Mesenchymal stem cell (in vitro differentiated cells and primary cell): Measurements from ENCODE around the gene CWC15.
A peak's percentile ranks its signal among the peaks of the same experiment; 100 is the strongest.
"Not testable (repeated sequence)": the region's sequence is repeated elsewhere in the genome, so short reads cannot be mapped to it uniquely, and the experiment has no call there.

Experiments
- DNase-seq: peaks from one replicate; pipeline ENCODE4 v3.0.0-alpha.2; 2013
- H2AFZ ChIP-seq: one replicate; pipeline ENCODE4 v1.6.1; 2013; ENCODE audit warnings: low read depth, mild to moderate bottlenecking, control low read depth, inconsistent platforms, low read length, moderate library complexity
- H2AK5ac ChIP-seq: 2 replicates; pipeline ENCODE4 v1.6.1; 2013; ENCODE audit warnings: low read length, moderate library complexity, mild to moderate bottlenecking, inconsistent platforms; ENCODE audit not compliant: severe bottlenecking
- H2BK120ac ChIP-seq: one replicate; pipeline ENCODE4 v1.6.1; 2013; ENCODE audit warnings: low read depth, mild to moderate bottlenecking, inconsistent platforms, low read length, moderate library complexity
- H2BK12ac ChIP-seq, 2 experiments: one replicate each; pipeline ENCODE4 v1.6.1; 2013; ENCODE audit warnings: inconsistent platforms in 2 of 2, low read length in 2 of 2, mild to moderate bottlenecking in 2 of 2, moderate library complexity in 2 of 2, control low read depth in 1 of 2
- H2BK15ac ChIP-seq: one replicate; pipeline ENCODE4 v1.6.1; 2013; ENCODE audit warnings: mild to moderate bottlenecking, low read depth, inconsistent platforms; ENCODE audit not compliant: poor library complexity, severe bottlenecking
- H2BK5ac ChIP-seq: 2 replicates; pipeline ENCODE4 v1.6.1; 2013; ENCODE audit warnings: low read depth, mild to moderate bottlenecking, low read length, control low read depth, inconsistent platforms; ENCODE audit not compliant: poor library complexity, severe bottlenecking
- H3K14ac ChIP-seq, 2 experiments: one replicate each; pipeline ENCODE4 v1.6.1; 2013; ENCODE audit warnings: inconsistent platforms in 2 of 2, low read length in 2 of 2, control low read depth in 1 of 2, mild to moderate bottlenecking in 1 of 2, moderate library complexity in 1 of 2
- H3K18ac ChIP-seq, 2 experiments: one replicate each; pipeline ENCODE4 v1.6.1; 2013; ENCODE audit warnings: inconsistent platforms in 2 of 2, low read length in 2 of 2, control low read depth in 1 of 2, low read depth in 1 of 2, mild to moderate bottlenecking in 1 of 2
- H3K23ac ChIP-seq, 2 experiments: one replicate each; pipeline ENCODE4 v1.6.1; 2013; ENCODE audit warnings: inconsistent platforms in 2 of 2, low read length in 2 of 2, mild to moderate bottlenecking in 2 of 2, moderate library complexity in 2 of 2, control low read depth in 1 of 2
- H3K27ac ChIP-seq: 2 replicates; pipeline ENCODE4 v1.5.1; 2013; ENCODE audit warnings: mild to moderate bottlenecking, moderate library complexity, low read length, control low read depth, inconsistent platforms; ENCODE audit not compliant: poor library complexity, severe bottlenecking
- H3K27me3 ChIP-seq, 2 experiments: 2 replicates each; pipeline versions ENCODE4 v1.6.1 to v1.7.0; 2013; ENCODE audit warnings: low read length in 2 of 2, mild to moderate bottlenecking in 2 of 2, moderate library complexity in 2 of 2, control low read depth in 1 of 2, inconsistent platforms in 1 of 2; ENCODE audit not compliant: control insufficient read depth in 1 of 2, insufficient read depth in 1 of 2
- H3K36me3 ChIP-seq, 2 experiments: 2 replicates each; pipeline versions ENCODE4 v1.6.1 to v1.7.0; 2013; ENCODE audit warnings: low read length in 2 of 2, control low read depth in 1 of 2, inconsistent platforms in 1 of 2, low read depth in 1 of 2, mild to moderate bottlenecking in 1 of 2; ENCODE audit not compliant: insufficient read depth in 2 of 2, control insufficient read depth in 1 of 2
- H3K4ac ChIP-seq, 2 experiments: one replicate each; pipeline ENCODE4 v1.6.1; 2013; ENCODE audit warnings: inconsistent platforms in 2 of 2, low read length in 2 of 2, mild to moderate bottlenecking in 2 of 2, moderate library complexity in 2 of 2, control low read depth in 1 of 2, low read depth in 1 of 2
- H3K4me1 ChIP-seq: 2 replicates; pipeline ENCODE4 v1.6.1; 2013; ENCODE audit warnings: low read depth, low read length, control low read depth; ENCODE audit not compliant: control insufficient read depth, insufficient read depth
- H3K4me2 ChIP-seq: 2 replicates; pipeline ENCODE4 v1.6.1; 2013; ENCODE audit warnings: low read length, mild to moderate bottlenecking, inconsistent platforms; ENCODE audit not compliant: poor library complexity, severe bottlenecking
- H3K4me3 ChIP-seq, 2 experiments: 2 replicates each; pipeline versions ENCODE4 v1.5.1 to v1.7.0; 2013; ENCODE audit warnings: low read length in 2 of 2, mild to moderate bottlenecking in 2 of 2, control low read depth in 1 of 2, low read depth in 1 of 2; ENCODE audit not compliant: insufficient read depth in 1 of 2
- H3K79me1 ChIP-seq: replicated peaks from 2 replicates; pipeline ENCODE4 v1.6.1; 2013; ENCODE audit warnings: mild to moderate bottlenecking, control low read depth, low read length, inconsistent platforms; ENCODE audit not compliant: poor library complexity, severe bottlenecking
- H3K9ac ChIP-seq: 2 replicates; pipeline ENCODE4 v1.7.0; 2013; ENCODE audit warnings: mild to moderate bottlenecking, low read length, moderate library complexity
- H3K9me3 ChIP-seq: 2 replicates; pipeline ENCODE4 v1.7.0; 2013; ENCODE audit warnings: mild to moderate bottlenecking, low read length; ENCODE audit not compliant: control insufficient read depth
- H4K8ac ChIP-seq: one replicate; pipeline ENCODE4 v1.6.1; 2013; ENCODE audit warnings: inconsistent platforms, mild to moderate bottlenecking, low read length, moderate library complexity
- H4K91ac ChIP-seq: one replicate; pipeline ENCODE4 v1.6.1; 2013; ENCODE audit warnings: mild to moderate bottlenecking, low read length, inconsistent platforms
- WGBS: methylation state at CpG from one replicate; pipeline ENCODE4 v1.1.7; 2013; ENCODE audit warnings: mixed read lengths; 5-methylcytosine and 5-hydroxymethylcytosine counted together

CWC15 gene

DNA sequence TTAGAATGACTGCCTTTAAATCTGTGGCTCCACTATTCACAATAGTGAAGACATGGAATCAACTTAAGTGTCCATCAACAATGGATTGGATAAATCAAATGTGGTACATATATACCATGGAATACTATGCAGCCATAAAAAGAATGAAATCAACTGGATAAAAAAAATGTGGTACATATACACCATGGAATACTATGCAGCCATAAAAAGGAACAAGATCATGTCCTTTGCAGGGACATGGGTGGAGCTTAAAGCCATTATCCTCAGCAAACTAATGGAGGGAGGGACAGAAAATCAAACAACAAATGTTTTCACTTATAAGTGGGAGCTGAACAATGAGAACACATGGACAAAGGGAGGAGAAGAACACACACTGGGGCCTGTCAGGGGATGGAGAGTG is 41.3 kb downstream of the CWC15 start:
- H3K27me3 ChIP-seq, H3K27ac ChIP-seq, H3K14ac ChIP-seq, H3K4me3 ChIP-seq, H3K79me1 ChIP-seq, H4K8ac ChIP-seq, DNase-seq, H2BK5ac ChIP-seq, H3K23ac ChIP-seq, H2BK15ac ChIP-seq, H3K4ac ChIP-seq, H3K9ac ChIP-seq, H3K9me3 ChIP-seq, H2AFZ ChIP-seq, H4K91ac ChIP-seq, H3K36me3 ChIP-seq, H3K4me2 ChIP-seq, H2AK5ac ChIP-seq: not testable (repeated sequence)
- peak overlapping the region in 1 of 2 experiments; percentile 45 for H2BK12ac ChIP-seq
- peaks cover 18% of the 10 kb centered on the region for H3K4me1 ChIP-seq
- H3K18ac ChIP-seq = peak overlapping the region in 1 of 2 experiments; percentile 75
- peak overlapping the region; percentile 85 for H2BK120ac ChIP-seq

DNA sequence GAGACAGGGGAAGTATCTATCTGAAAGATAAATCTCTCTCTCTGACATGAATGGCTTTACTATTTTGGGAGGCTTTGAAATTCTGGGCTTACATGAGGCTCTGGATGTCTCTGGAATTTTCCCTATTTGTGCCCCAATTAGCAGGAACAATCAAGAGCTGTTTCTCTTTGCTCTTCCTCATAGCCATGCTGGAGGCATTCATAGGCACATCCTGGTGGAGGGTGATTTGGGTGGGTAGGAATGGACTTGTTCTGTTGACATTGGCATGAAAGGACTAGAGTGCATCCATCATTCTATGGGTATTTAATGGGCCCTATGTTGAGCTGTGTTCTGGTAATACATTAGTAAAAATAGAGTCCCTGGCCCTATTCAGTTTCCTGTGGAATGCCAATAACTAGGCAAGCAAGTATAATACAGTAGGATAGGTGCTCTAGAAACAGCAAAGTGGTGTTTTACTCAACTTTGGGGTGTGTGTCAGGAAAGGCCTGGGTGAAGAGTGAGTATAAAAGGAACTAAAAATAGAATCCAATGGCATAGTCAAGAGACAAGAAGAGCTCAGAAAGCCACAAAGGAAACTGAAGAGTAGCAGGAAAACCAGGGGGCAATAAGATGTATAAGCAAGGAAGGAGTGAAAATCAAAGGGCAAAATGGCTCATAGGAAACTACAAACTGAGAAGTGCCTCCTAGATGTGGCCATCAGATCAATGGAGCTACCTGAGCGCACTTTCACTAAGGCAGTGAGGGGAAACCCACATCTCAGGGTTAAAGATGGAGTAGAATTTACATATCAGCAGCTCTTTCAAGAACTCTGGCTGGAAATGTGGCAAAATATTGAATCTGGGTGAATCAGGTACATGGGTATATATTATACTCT is 45.0 kb downstream of the CWC15 start:
- Histone ChIP-seq H3K9me3 (no peaks in the 10 kb centered on the region), H2AFZ (no peak overlapping the region), H3K18ac (peak overlapping the region; percentile 93 to 99), H3K27me3 (no peaks in the 10 kb centered on the region), H2BK5ac (no peak overlapping the region), H4K91ac (peak overlapping the region; percentile 73), H3K79me1 (peaks cover 3% of the 10 kb centered on the region), H3K27ac (peak overlapping the region; percentile 90), H3K4me3 (no peak overlapping the region), H2AK5ac (peak overlapping the region; percentile 94), H3K4ac (peak overlapping the region; percentile 94 to 95), H3K4me2 (no peak overlapping the region), H2BK120ac (peak overlapping the region; percentile 99), H2BK12ac (peak overlapping the region; percentile 87 to 99), H4K8ac (peak overlapping the region; percentile 54), H3K4me1 (peaks cover 17% of the 10 kb centered on the region), H3K9ac (no peak overlapping the region), H2BK15ac (peak overlapping the region; percentile 70), H3K23ac (no peak overlapping the region), H3K36me3 (no peaks in the 10 kb centered on the region), H3K14ac (no peak overlapping the region)
- peak; percentile 52 for DNase-seq
- 97% methylated on average over 1 of the region's 1 CpG for WGBS

DNA sequence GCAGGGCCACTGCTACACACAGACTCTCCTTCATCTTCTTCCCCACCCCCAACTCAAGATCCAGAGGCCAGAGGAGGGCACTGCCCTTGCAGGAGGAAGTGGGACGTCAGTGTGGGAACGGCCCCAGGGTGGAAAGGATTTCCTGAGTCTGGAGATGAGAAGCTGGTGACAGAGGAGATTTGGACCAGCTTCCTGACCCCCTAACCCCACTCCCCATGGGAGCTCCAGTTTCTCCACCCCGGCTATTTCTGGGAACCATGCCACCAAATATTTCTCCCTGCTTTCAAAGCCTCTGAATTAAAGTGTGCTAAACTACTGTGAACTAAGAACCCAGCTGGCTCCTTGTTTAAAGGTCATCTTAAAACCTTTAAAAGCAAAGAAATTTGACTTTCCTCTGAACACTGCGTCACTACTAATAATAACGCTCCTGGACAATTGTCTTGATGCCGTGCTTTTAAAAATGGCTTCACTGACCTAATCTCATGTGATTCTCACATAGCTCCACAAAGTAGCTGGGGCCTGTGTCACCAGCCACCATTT is 46.6 kb downstream of the CWC15 start:
- Histone ChIP-seq H3K9ac (peak overlapping the region; percentile 81), H3K27ac (peak overlapping the region; percentile 90), H2AK5ac (no peak overlapping the region), H3K23ac (no peak overlapping the region), H4K91ac (no peak overlapping the region), H2AFZ (no peak overlapping the region), H2BK5ac (peak overlapping the region; percentile 63), H3K9me3 (no peaks in the 10 kb centered on the region), H3K36me3 (no peaks in the 10 kb centered on the region), H3K79me1 (peaks cover 3% of the 10 kb centered on the region), H2BK120ac (peak overlapping the region; percentile 99), H4K8ac (no peak overlapping the region), H2BK12ac (peak overlapping the region in 1 of 2 experiments; percentile 99), H2BK15ac (no peak overlapping the region), H3K4me1 (peaks cover 21% of the 10 kb centered on the region), H3K18ac (peak overlapping the region; percentile 6 to 99), H3K4ac (peak overlapping the region in 1 of 2 experiments; percentile 94), H3K4me3 (peak overlapping the region in 1 of 2 experiments; percentile 45), H3K27me3 (no peaks in the 10 kb centered on the region), H3K4me2 (no peak overlapping the region), H3K14ac (no peak overlapping the region)
- 2% methylated on average over 4 of the region's 6 CpGs for WGBS
- DNase-seq = peak; percentile 98

DNA sequence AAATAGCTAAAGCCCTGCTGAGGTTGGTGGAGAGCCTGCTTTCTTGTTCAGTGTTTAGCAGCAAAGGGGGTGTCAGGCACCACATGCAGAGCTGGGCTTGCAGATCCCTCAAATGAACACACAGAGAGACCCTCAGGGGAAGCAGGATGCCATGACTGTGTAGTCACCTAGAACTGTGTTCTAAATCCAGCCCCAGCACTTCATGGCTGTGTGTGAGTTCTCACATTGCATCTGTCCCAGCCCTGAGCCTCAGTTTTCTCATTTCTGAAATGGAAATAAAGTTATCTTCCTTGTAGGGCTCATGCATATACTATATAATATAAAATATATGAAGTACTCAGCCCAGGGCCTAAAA is 47.1 kb downstream of the CWC15 start:
- Histone ChIP-seq H3K36me3 (no peaks in the 10 kb centered on the region), H3K4me3 (no peak overlapping the region), H3K4me1 (peaks cover 21% of the 10 kb centered on the region), H4K8ac (peak overlapping the region; percentile 77), H2BK120ac (peak overlapping the region; percentile 74), H2BK5ac (peak overlapping the region; percentile 49), H3K18ac (peak overlapping the region; percentile 85 to 98), H4K91ac (peak overlapping the region; percentile 98), H3K27ac (peak overlapping the region; percentile 90), H3K23ac (peak overlapping the region in 1 of 2 experiments; percentile 34), H3K4ac (peak overlapping the region; percentile 75 to 99), H3K9me3 (no peaks in the 10 kb centered on the region), H3K79me1 (no peaks in the 10 kb centered on the region), H2BK12ac (peak overlapping the region; percentile 90 to 99), H3K14ac (peak overlapping the region in 1 of 2 experiments; percentile 89), H3K27me3 (no peaks in the 10 kb centered on the region), H2BK15ac (peak overlapping the region; percentile 39), H2AFZ (no peak overlapping the region), H2AK5ac (peak overlapping the region; percentile 17), H3K9ac (peak overlapping the region; percentile 81), H3K4me2 (no peak overlapping the region)
- DNase-seq = peak; percentile 76
